A673 (cell line): ENCODE results near the gene MLLT11. TPM values are rescaled to one million over a fixed set of nuclear protein-coding genes. Genes with fewer than 3 reads are reported as not detected.

Experiments used
- Bru-seq: library from RNA; stranded (reverse); fragments of 400-500 nt; gene quantifications from one replicate; lab custom pipeline; 2021; lab: Mats Ljungman, UMichigan
- BruChase-seq, 2 experiments: library from RNA; stranded (reverse); fragments of 400-500 nt; gene quantifications; one replicate each; lab custom pipeline; 2021; lab: Mats Ljungman, UMichigan
- BruUV-seq: library from RNA; stranded (reverse); fragments of 400-500 nt; replicated peaks from 2 replicates; lab custom pipeline; 2021; lab: Mats Ljungman, UMichigan
- CTCF ChIA-PET: fragments of 300-600 bp; sonication (Branson Sonifier 250); formaldehyde crosslinking; loops from one replicate; lab custom pipeline; 2022; ENCODE audit warnings: antibody characterized with exemption; lab: Charles Lee
- POLR2A ChIA-PET: fragments of 300-600 bp; sonication (Branson Sonifier 250); formaldehyde crosslinking; loops from one replicate; lab custom pipeline; 2022; ENCODE audit warnings: antibody characterized with exemption; ENCODE audit not compliant: low non-redundant PET; lab: Charles Lee
- DNase-seq: peaks from one replicate; pipeline ENCODE4 v3.0.0-alpha.2; 2015; ENCODE audit warnings: low spot score
- H3K27ac ChIP-seq: fragments of 200-600 bp; sonication (generic); 2 replicates; pipeline ENCODE4 v1.5.1; 2016; ENCODE audit warnings: mixed run types, low read depth, mild to moderate bottlenecking, mixed read lengths, antibody characterized with exemption, low read length; ENCODE audit not compliant: poor library complexity, severe bottlenecking
- H3K27me3 ChIP-seq: fragments of 200-600 bp; sonication (generic); replicated peaks from 2 replicates; pipeline ENCODE4 v1.6.1; 2017; ENCODE audit warnings: mixed run types, low read depth, mild to moderate bottlenecking, mixed read lengths, antibody characterized with exemption, low read length; ENCODE audit not compliant: insufficient read depth, poor library complexity
- H3K36me3 ChIP-seq: fragments of 200-600 bp; sonication (generic); 2 replicates; pipeline ENCODE4 v1.6.1; 2016; ENCODE audit warnings: mixed run types, mild to moderate bottlenecking, mixed read lengths, antibody characterized with exemption, low read length; ENCODE audit not compliant: insufficient read depth, poor library complexity, severe bottlenecking
- H3K4me1 ChIP-seq: fragments of 200-600 bp; sonication (generic); 2 replicates; pipeline ENCODE4 v1.6.1; 2017; ENCODE audit warnings: mixed run types, mild to moderate bottlenecking, mixed read lengths, antibody characterized with exemption, low read length; ENCODE audit not compliant: insufficient read depth, poor library complexity, severe bottlenecking
- H3K4me3 ChIP-seq: fragments of 200-600 bp; sonication (generic); 2 replicates; pipeline ENCODE4 v1.5.1; 2016; ENCODE audit warnings: low read depth, mixed run types, mild to moderate bottlenecking, mixed read lengths, low read length; ENCODE audit not compliant: poor library complexity, severe bottlenecking
- H3K9me3 ChIP-seq: fragments of 200-600 bp; sonication (generic); 2 replicates; pipeline ENCODE4 v1.6.1; 2016; ENCODE audit warnings: mixed run types, low read depth, mild to moderate bottlenecking, mixed read lengths, antibody characterized with exemption, low read length; ENCODE audit not compliant: poor library complexity, severe bottlenecking
- EZH2 ChIP-seq: fragments of 200-600 bp; sonication (generic); IDR thresholded peaks from 2 replicates; pipeline ENCODE4 v1.6.1; 2017; ENCODE audit warnings: borderline replicate concordance, low read depth, mild to moderate bottlenecking, mixed read lengths, antibody characterized with exemption, low read length; ENCODE audit not compliant: poor library complexity, severe bottlenecking
- intact Hi-C: fragments of 100-400 bp; cut with micrococcal nuclease; formaldehyde crosslinking; loops from one replicate; pipeline ENCODE4 v1.10.0; 2022; ENCODE audit not compliant: unreplicated experiment
- long read RNA-seq: library from polyadenylated mRNA; stranded (forward); transcript quantifications from one replicate; pipeline ENCODE4 v2.0.0, GENCODE V29; 2022
- total RNA-seq: library from RNA; stranded (reverse); gene quantifications from 2 replicates; pipeline ENCODE4 v1.2.3, GENCODE V29; 2021
- TF ChIP-seq, protein P1 (sequence below): fragments of 300-800, 200-600 bp; sonication (generic); conservative IDR thresholded peaks from 2 replicates; pipeline ENCODE4 v1.5.1; 2017; ENCODE audit warnings: low read depth, mild to moderate bottlenecking, antibody characterized with exemption, low read length, moderate library complexity, mixed read lengths

MLLT11 gene, protein sequence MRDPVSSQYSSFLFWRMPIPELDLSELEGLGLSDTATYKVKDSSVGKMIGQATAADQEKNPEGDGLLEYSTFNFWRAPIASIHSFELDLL
- 91.9 and 108 TPM in 2 replicates for total RNA-seq
- percentile 98 among the genes with signal in this experiment for Bru-seq, nascent RNA
- BruChase-seq, experiment 1, labeled RNA remaining after a 2-hour chase: percentile 98 among the genes with signal in this experiment
- BruChase-seq, experiment 2, labeled RNA remaining after a 6-hour chase: percentile 99 among the genes with signal in this experiment
- long read RNA-seq, full-length matches to known transcripts: 1,053 of 1,095 reads
- long read RNA-seq, partial matches to known transcripts: 0 of 1,095 reads
- long read RNA-seq, other reads (novel, unspliced or antisense): 42 of 1,095 reads

DNA sequence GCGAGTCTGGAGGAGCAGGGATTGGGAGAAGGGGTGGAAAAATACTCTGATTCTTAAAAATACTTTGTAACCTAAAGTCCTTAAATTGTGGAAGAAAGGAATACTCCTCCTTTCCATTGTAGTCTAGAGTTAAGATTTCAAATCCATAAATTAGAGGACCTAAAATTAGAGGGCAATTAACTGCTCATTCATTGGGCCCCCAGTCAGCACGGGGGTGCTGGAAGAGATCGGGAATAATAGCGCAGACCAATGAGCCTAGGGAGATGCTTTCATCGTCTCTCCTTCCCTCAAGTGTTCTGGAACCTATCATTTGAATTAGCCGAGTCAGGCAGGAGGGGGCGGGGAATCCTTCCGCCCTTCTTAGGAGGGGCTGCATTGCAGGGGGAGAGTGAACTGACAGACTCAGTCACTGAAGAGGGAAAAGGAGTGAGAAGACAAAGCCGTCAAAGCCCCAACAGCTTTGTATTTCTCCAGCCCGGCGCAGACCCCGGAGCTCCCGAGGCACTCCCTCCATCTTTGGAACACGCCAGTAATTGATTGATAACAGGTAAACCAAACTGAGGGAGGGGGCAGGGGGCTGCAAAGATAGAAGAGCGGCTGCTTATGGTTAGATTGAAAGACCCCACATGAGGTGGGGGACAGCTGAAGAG, at the start of gene MLLT11:
Gene MLLT11 (plus strand): TSS at position 391 of the 650 bp plus-strand sequence. CDS start 6,828 bp downstream, outside the sequence.
- peak; percentile 96 for DNase-seq
- no peak for TF ChIP-seq EZH2
- TF ChIP-seq, protein P1, sequence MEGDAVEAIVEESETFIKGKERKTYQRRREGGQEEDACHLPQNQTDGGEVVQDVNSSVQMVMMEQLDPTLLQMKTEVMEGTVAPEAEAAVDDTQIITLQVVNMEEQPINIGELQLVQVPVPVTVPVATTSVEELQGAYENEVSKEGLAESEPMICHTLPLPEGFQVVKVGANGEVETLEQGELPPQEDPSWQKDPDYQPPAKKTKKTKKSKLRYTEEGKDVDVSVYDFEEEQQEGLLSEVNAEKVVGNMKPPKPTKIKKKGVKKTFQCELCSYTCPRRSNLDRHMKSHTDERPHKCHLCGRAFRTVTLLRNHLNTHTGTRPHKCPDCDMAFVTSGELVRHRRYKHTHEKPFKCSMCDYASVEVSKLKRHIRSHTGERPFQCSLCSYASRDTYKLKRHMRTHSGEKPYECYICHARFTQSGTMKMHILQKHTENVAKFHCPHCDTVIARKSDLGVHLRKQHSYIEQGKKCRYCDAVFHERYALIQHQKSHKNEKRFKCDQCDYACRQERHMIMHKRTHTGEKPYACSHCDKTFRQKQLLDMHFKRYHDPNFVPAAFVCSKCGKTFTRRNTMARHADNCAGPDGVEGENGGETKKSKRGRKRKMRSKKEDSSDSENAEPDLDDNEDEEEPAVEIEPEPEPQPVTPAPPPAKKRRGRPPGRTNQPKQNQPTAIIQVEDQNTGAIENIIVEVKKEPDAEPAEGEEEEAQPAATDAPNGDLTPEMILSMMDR: no peak; the same call in 1 of the 2 replicates
- ChIA-PET POLR2A (no interaction called here), CTCF (interaction anchor here (1.0 kb wide), 1 partner anchor 12 kb away, joined by 4 read pairs; no protein-coding TSS in a partner anchor)
- BruUV-seq: no TSS peak
- peak within 1 kb of the TSS; percentile 99 for H3K4me3 ChIP-seq
- no peaks in the 10 kb centered on the region for H3K27me3 ChIP-seq
- peak within 1 kb of the TSS; percentile 95 for H3K27ac ChIP-seq
- intact Hi-C loops: loop anchor here (1.0 kb wide), 1 partner anchor 10 kb away; the partner anchor contains the start of gene GABPB2
- no peaks in the 10 kb centered on the region for H3K9me3 ChIP-seq
- H3K4me1 ChIP-seq: peaks cover 24% of the 10 kb centered on the region
- H3K36me3 ChIP-seq: peaks cover 24% of the 10 kb centered on the region

DNA sequence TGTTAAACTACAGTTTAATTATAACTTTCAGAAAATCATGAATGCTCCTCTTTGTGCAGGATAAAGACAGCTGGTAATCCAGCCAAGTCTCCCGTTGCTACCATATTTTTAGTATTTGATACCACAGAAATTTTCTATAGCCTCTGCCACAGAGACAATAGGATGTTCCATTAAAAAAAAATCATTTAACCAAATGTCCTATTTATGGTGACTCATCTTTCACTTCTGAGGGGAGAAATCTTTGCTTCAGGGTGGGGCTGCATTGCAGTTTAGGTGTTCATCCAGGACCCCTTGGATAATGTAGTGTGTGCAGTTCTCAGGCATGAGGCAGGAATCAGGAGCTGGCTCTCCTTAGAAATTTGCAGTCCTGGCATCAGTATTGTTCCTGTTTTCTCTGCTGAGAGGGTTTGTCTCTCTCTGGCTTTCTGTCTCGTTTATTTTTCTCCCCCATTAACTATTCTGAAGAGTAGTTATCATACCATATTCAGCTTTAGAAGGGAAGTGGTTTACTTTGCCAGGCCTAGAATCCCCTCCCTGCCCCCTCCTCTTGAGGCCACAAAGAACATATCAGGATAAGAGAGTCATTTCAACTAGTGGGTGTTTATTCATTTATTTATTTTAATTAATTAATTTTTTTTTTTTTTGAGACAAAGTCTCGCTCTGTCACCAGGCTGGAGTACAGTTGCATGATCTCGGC, 48.9 kb upstream of the MLLT11 start:
- DNase-seq: no peak
- Histone ChIP-seq H3K4me1 (peaks cover 19% of the 10 kb centered on the region), H3K27ac (no peak overlapping the region), H3K4me3 (no peak overlapping the region), H3K36me3 (no peaks in the 10 kb centered on the region), H3K9me3 (no peaks in the 10 kb centered on the region), H3K27me3 (no peaks in the 10 kb centered on the region)
- no peak for TF ChIP-seq EZH2
- TF ChIP-seq, protein P1: no peak
- CTCF ChIA-PET: no interaction called here
- POLR2A ChIA-PET: no interaction called here
- intact Hi-C loops: no loop called here
- no TSS peak for BruUV-seq

DNA sequence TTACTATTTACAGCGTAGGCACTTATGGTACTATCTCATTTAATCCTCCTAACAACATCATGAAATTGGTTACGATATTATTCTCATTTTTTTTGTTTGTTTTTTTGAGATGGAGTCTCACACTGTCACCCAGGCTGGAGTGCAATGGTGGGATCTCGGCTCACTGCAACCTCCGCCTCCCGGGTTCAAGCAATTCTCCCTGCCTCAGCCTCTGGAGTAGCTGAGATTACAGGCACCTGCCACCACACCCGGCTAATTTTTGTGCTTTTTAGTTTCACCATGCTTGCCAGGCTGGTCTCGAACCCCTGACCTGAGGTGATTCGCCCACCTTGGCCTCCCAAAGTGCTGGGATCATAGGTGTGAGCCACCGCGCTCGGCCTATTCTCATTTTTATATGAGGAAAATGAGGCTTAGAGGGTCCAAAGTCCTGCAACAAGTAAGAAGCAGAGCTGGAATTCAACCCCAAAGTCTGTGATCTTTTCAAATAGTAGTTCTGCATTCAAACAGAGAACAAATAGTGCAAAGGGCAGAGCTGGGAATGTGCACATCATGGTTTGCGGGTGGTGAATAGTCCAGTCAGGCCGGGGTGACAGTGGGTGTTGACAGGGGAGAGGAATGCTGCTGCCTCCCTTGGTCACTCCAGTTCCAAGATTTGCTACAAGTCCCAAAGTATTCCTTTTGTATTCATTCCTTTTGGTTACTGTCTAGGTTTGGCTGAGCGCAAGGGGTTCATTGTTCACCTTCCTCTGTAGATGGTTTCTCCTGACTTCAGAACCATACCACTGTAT, 47.3 kb upstream of the MLLT11 start:
- POLR2A ChIA-PET: no interaction called here
- Histone ChIP-seq H3K36me3 (peaks cover under 1% of the 10 kb centered on the region), H3K4me1 (peaks cover 12% of the 10 kb centered on the region), H3K27me3 (no peaks in the 10 kb centered on the region), H3K27ac (no peak overlapping the region), H3K4me3 (no peak overlapping the region), H3K9me3 (no peaks in the 10 kb centered on the region)
- intact Hi-C loops: no loop called here
- no TSS peak for BruUV-seq
- CTCF ChIA-PET: no interaction called here
- no peak for TF ChIP-seq EZH2
- TF ChIP-seq, protein P1: no peak
- no peak for DNase-seq
